HG03139 (cell line): ENCODE measurements around the gene THAP5.
"Not testable (repeated sequence)": the region's sequence is repeated elsewhere in the genome, so short reads cannot be mapped to it uniquely, and the experiment has no call there.

Source experiments
- ATAC-seq: cut with Tn5 transposase; IDR thresholded peaks from one replicate; pipeline ENCODE4 v1.9.1; 2021; ENCODE audit not compliant: unreplicated experiment

The THAP5 gene

DNA sequence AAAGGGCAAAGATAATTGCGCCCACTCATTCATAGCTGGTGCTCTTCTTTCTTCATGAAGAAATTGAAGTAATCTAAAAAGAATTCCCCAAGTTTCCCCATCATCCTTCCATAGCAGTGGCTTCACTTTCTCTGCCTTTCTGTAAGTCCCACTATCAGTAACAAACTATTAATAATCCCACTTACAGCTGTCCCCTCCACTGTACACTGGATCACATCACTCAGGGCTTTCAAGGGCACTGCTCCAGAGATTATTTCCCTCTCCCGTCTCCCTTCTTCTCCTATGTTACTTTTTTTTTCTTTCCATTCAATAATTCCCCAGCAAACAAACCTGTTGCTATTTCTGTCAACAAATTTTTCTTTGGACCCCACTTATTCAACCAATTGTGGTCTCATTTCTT, 16.3 kb upstream of the THAP5 start:
- no peak for ATAC-seq

GRCh38 chr7:108584211-108584610, 14.7 kb upstream of the THAP5 start:
- no peak for ATAC-seq

DNA sequence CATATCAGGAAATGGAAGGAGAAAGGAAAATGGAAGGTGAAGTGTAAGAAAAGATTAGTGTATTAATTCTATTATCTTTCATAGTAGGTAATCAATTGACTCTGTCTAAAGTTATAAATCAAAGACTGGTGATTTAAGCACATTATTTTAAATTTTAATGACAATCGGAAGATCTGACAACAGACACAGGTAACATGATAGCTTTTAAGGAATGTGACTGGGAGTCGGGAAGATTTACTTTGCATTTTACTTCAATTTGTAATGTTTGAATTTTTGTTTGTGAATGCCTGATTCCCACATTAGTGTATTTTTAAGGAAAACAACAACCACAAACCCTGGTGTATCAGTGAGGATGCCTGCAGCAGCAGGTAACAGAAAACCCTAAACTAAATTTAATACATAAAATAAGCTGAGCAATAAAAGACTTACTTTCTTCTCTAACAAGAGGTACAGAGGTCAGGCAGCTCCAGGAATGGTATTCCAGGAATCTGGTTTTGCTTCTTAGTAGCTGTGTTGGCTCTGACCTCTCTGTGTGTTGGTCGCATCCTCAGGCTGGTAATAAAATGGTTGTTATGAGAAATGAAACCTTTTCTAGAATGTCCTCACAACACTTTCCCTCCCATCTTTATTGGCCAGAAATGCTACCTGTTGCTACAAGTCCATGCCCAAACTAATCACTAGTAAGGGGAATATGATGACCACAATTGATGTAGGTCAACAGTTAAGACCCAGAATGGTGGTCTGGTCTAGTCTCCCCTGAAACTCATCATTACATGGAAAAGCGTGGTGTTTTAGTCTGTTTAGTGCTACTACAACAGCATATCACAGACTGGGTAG, 12.4 kb upstream of the THAP5 start:
- ATAC-seq: no peak

GRCh38 chr7:108580298-108580697, 10.8 kb upstream of the THAP5 start:
- no peak for ATAC-seq

DNA sequence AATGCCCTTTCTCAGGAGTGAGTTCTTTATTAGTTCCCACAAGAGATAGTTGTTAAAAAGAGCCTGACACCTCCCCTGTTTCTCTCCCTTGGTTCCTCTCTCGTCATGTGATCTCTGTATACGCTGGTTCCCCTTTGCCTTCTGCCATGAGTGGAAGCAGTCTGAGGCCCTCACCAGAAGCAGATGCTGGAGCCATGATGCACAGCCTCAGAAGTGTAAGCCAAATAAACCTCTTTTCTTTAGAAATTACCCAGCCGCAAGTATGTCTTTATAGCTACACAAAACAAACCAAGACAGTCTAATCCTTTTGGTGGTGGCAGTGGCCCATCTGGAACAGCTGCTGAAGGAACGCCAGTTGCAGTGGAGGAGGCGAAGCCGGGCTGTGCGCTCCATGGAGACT, 9.4 kb upstream of the THAP5 start:
- ATAC-seq: no peak

DNA sequence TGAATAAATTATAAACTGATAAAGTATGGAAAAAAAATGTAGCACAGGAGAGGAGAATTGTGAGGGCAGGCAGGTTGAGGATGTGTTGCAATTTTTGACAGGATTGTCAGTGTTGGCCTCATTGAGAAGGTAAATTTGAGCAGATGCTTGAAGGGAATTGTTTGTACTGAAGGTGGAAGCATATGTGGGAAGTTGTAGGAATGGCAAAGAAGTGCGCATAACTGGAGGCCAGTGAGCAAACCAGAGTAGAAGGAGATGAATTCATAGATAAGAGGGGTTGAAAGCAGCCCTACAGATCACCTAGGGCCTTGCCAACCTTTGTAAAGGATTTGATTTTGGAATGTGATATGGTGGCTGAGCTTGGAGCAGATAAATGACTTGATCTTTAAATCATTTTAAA, 6.6 kb upstream of the THAP5 start:
- no peak for ATAC-seq

GRCh38 chr7:108575156-108575555, 5.7 kb upstream of the THAP5 start:
- no peak for ATAC-seq

DNA sequence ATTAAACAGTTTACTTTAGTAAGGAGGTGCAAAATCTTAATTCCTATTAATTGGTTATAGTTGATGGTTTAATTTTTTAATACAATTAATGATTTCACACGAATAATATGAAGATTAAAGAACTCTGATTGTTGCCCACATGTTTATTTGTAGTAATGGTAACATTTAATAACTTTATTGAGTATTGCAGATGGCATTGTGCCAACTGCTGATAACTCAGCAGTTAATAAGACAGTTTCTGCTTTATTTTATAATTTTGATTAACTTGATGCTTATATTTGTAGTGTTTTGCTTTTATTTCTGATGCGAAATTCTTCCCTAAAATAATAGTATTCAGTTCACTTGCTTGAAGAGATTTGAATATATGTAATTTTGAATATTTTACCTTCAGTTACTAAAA, 3.0 kb upstream of the THAP5 start:
- ATAC-seq: no peak

GRCh38 chr7:108570146-108570755, 745 bp upstream of the THAP5 start:
- ATAC-seq: peak; percentile 16

DNA sequence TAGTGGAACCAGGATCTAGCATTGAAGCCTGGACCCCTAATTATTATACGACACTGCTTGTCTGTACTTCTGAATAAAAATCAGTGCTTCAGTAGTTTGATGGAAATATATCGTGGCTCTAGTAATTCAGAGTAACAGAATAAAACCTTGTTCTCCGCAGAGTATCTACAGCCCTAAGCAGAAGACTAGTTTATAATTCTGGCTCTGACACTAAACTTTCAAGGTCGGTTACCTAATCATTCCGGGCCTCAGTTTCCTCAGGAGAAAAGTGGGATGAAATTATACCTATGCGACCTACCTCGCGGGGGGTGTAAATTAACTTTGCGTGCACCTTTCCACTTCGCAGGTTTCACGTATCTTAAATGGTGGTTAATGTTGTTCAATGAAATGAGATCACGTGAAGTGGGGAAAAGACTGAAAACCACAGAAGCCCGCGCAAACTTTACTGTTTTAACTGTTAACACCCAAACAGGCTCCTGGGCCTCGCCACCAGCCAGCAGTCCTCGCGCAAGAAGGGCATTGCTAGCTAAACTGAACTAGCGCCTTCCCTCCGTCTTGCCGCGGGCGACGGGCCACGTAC, 615 bp downstream of the THAP5 start:
- no peak for ATAC-seq

- no peak for ATAC-seq
Observed at GRCh38 chr7:108565987-108566386, 3.5 kb downstream of the THAP5 start.

- no peak for ATAC-seq
Observed at GRCh38 chr7:108561047-108561619, 8.4 kb downstream of the THAP5 start.

DNA sequence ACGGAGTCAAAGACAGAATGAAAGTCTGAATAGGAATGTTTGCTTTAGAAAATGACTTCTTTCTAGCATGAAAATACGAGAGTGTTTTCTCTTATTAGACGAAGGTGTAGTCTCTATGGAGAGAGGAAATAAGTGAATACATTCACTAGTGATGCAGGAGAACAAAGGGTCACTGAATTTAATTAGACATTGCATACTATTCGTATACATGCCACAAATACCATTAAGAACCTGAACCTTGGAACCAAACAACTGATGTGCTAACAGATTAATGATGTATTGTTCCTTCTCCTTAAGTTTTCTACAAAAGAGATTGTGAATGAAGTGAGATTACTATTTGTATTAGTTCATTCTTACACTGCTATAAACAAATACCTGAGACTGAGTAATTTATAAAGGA, 10.3 kb downstream of the THAP5 start:
- no peak for ATAC-seq

GRCh38 chr7:108557617-108558016, 11.9 kb downstream of the THAP5 start:
- no peak for ATAC-seq

DNA sequence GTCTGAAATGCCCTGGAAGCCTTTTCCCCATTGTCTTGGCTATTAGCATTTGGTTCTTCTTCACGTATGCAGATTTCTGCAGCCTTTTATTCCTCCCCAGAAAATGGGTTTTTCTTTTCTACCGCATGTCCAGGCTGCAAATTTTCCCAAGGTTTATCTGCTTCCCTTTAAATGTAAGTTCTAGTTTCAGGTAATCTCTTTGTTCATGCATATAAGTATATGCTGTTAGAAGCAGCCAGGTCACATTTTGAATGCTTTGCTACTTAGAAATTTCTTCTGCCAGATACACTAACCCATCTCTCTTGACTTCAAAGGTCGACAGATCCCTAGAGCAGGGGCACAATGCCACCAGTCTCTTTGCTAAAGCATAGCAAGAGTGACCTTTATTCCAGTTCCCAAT, 12.3 kb downstream of the THAP5 start:
- no peak for ATAC-seq

DNA sequence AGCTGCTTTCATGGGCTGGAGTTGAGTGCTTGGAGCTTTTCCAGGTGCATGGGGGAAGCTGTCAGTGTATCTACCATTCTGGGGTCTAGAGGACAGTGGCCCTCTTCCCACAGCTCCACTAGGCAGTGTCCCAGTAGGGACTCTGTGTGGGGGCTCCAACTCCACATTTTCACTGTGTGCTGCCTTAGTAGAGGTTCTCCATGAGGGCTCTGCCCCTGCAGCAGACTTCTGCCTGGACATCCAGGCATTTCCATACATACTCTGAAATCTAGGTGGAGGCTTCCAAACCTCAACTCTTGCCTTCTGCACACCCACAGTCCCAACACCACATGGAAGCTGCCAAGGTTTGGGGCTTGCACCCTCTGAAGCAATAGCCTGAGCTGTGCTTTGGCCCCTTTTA, 12.8 kb downstream of the THAP5 start:
- ATAC-seq: not testable (repeated sequence)

DNA sequence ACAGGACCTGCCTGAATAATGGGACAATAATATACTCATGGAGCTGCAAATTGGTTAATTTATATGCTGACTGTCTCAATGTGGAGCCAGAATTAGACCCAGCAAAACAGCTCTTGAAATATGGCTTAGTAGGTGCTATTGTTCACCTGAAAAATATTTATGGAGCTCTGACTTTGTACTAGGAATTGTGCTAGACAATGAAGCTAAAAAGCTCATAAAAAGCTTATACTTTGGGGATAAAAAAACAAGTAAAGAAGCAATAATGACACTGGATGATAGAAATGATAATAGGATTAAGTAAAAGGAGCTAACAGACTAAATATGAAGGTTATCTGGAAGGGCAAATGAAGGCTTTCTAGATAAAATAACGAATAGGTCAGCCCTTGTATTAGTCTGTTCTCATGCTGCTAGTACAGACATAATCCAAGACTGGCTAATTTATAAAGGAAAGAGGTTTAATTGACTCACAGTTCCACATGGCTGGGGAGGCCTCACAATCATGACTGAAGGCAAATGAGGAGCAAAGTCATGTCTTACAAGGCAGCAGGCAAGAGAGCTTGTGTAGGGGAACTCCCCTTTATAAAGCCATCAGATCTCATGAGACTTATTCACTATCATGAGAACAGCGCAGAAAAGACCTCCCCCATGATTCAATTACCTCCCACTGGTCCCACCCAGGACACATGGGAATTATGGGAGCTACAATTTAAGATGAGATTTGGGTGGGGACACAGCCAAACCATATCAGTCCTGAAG, 21.2 kb downstream of the THAP5 start:
- ATAC-seq: not testable (repeated sequence)

- ATAC-seq: no peak
Observed at GRCh38 chr7:108541478-108541877, 28.0 kb downstream of the THAP5 start.

- ATAC-seq: not testable (repeated sequence)
Observed at GRCh38 chr7:108538685-108539084, 30.8 kb downstream of the THAP5 start.

- ATAC-seq: not testable (repeated sequence)
Observed at GRCh38 chr7:108538236-108538635, 31.3 kb downstream of the THAP5 start.

DNA sequence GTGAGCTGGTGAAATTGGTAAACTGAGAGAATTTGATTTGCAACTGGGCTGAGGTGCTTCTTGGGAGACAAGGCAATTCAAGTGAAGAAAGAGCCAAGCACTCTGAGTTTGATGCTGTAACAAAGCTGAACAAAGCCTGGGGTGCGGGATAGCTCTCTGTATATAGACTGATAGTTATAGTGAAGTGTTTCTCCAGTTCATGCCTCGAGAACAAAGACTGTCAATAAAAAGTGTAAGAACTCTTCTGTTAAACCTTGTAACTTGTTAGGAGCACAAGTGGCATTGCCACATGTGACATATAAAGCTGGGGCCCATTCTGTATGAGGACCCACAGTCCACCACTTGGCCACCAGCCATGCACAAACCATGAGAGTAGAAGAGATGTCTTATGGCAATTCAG, 32.3 kb downstream of the THAP5 start:
- ATAC-seq: no peak
